Measurements from ENCODE around the gene CCR9. TPM values are rescaled to one million over a fixed set of nuclear protein-coding genes. Genes with fewer than 3 reads are reported as not detected.

CCR9 gene
- not detected for total RNA-seq
- polyA plus RNA-seq, result not detected
- long read RNA-seq, donor 1, result 0 reads
- long read RNA-seq, donor 2, result 0 reads
- long read RNA-seq, donor 3, result 0 reads

- WGBS, 2 donors, result 84% methylated on average over 9 of the region's 9 CpGs
- DNase-seq (no peak), ATAC-seq (no peak)
- H3K9me3 ChIP-seq, result no peaks in the 10 kb centered on the region
- H3K27me3 ChIP-seq, result peaks cover 0 to 11% (median 0%) of the 10 kb centered on the region in 7 donors
- no peak within 1 kb of the TSS for H3K4me3 ChIP-seq
- H3K4me1 ChIP-seq, result peaks cover 0 to 7% (median 4%) of the 10 kb centered on the region in 9 donors
- intact Hi-C loops (cut with DNase I), result no loop called here
- no peak for TF ChIP-seq CTCF (IDR thresholded peaks at IDR 0.05)
- H3K27ac ChIP-seq, result no peak within 1 kb of the TSS
- no peaks in the 10 kb centered on the region for H3K36me3 ChIP-seq
Observed at GRCh38 chr3:45885979-45886705, at the start of gene CCR9. CCR9 (plus strand) TSS chr3:45886543; CDS start chr3:45894934, 8,391 bp downstream.

GRCh38 chr3:45838466-45838865, 47.9 kb upstream of the CCR9 start:
- ATAC-seq (no peak), DNase-seq (no peak)
- no peaks in the 10 kb centered on the region for H3K27me3 ChIP-seq
- no peaks in the 10 kb centered on the region for H3K9me3 ChIP-seq
- H3K4me3 ChIP-seq, result no peak overlapping the region
- peaks cover 0 to 16% (median 12%) of the 10 kb centered on the region in 9 donors for H3K4me1 ChIP-seq
- no peak for TF ChIP-seq CTCF (IDR thresholded peaks at IDR 0.05)
- intact Hi-C loops (cut with DNase I), result loop anchor here in 1 of 10 donors (10.0 kb wide), 1 partner anchor 74 kb away; no protein-coding TSS in a partner anchor
- peaks cover 0 to 42% (median 11%) of the 10 kb centered on the region in 9 donors for H3K36me3 ChIP-seq
- no peak overlapping the region for H3K27ac ChIP-seq
- 95 to 98% methylated on average over 1 of the region's 1 CpG for WGBS, 2 donors

GRCh38 chr3:45841420-45841756, 45.0 kb upstream of the CCR9 start:
- TF ChIP-seq CTCF (IDR thresholded peaks at IDR 0.05), result no peak
- peak overlapping the region; percentile 78 to 98 (median 85) for H3K4me3 ChIP-seq
- DNase-seq (peak in 1 of 2 donors; percentile 11), ATAC-seq (peak; percentile 5 to 56 (median 30))
- no peaks in the 10 kb centered on the region for H3K9me3 ChIP-seq
- peaks cover 0 to 16% (median 12%) of the 10 kb centered on the region in 9 donors for H3K4me1 ChIP-seq
- intact Hi-C loops (cut with DNase I), result loop anchor here in 2 of 10 donors (10.0 kb wide), 1 partner anchor 233 kb away; no protein-coding TSS in a partner anchor
- peaks cover 0 to 13% (median 0%) of the 10 kb centered on the region in 9 donors for H3K36me3 ChIP-seq
- peak overlapping the region in 7 of 10 donors; percentile 49 to 67 (median 51) for H3K27ac ChIP-seq
- H3K27me3 ChIP-seq, result no peaks in the 10 kb centered on the region
- WGBS, 2 donors, result 0 to 1% methylated on average over 15 of the region's 15 CpGs

- no peak for TF ChIP-seq CTCF (IDR thresholded peaks at IDR 0.05)
- intact Hi-C loops (cut with DNase I), result loop anchor here in 2 of 10 donors (10.0 kb wide), 1 partner anchor 233 kb away; no protein-coding TSS in a partner anchor
- Histone ChIP-seq H3K4me1 (peaks cover 0 to 16% (median 12%) of the 10 kb centered on the region in 9 donors), H3K27ac (peak within 1 kb of the TSS in 7 of 10 donors; percentile 49 to 67 (median 51)), H3K27me3 (no peaks in the 10 kb centered on the region), H3K4me3 (peak within 1 kb of the TSS; percentile 78 to 98 (median 85)), H3K9me3 (no peaks in the 10 kb centered on the region), H3K36me3 (peaks cover 0 to 8% (median 0%) of the 10 kb centered on the region in 9 donors)
- ATAC-seq (peak; percentile 97 to 99 (median 98)), DNase-seq (peak; percentile 83 to 95)
- 2 to 4% methylated on average over 49 of the region's 49 CpGs for WGBS, 2 donors
Observed at GRCh38 chr3:45841757-45842491, 44.4 kb upstream of the CCR9 start, which contains the start of gene LZTFL1. LZTFL1 (minus strand) TSS chr3:45842119; CDS start chr3:45841991, 128 bp downstream.

Data from heart right ventricle (tissue), 16 donors.